Measurements from ENCODE around the gene SHC1. TPM values are rescaled to one million over a fixed set of nuclear protein-coding genes. Genes with fewer than 3 reads are reported as not detected.
A peak's percentile ranks its signal among the peaks of the same experiment; 100 is the strongest.

The SHC1 gene
- total RNA-seq, 2 donors from 2014 or later = 95.3 to 108 TPM

DNA sequence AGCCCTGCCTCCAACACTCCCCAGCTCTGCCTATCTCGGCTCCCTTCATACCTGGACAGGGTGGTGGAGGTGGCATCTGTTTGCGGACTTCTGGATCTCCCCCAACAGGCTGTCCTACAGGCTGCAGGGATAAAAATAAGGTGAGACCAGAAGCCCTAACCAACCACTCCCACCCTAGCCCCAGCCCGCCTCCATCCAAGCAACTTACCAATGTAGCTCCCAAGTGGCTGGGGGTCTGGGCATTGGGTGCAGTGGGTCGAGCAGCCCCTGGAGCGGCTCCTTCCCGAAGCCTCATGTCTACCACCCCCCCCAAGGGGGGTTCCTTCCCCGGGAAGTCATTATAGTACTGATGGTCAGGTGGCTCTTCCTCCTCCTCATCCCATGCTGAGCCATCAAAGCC, 4.4 kb downstream of the SHC1 start:
- ATAC-seq (no peak), DNase-seq (no peak)
- intact Hi-C loops (cut with DNase I, micrococcal nuclease) = loop anchor here in 1 of 2 donors (10.0 kb wide), 1 partner anchor 49 kb away; no protein-coding TSS in a partner anchor

DNA sequence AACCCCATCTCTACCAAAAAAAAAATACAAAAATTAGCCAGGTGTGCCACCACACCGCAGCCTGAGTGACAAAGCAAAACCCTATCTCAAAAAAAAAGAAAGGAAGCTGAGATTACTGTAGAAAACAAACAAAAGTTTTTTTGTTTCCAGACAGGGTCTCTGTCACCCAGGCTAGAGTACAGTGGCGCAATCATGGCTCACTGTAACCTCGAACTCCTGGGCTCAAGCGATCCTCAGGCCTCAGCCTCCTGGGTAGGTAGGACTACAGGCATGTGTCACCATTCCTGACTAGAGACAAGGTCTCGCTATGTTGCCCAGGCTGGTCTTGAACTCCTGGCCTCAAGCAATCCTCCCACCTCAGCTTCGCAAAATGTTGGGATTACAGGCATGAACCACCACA, 6.2 kb downstream of the SHC1 start:
- no peak for ATAC-seq
- DNase-seq = no peak
- intact Hi-C loops (cut with DNase I, micrococcal nuclease) = loop anchor here in 1 of 2 donors (10.0 kb wide), 1 partner anchor 50 kb away; no protein-coding TSS in a partner anchor

DNA sequence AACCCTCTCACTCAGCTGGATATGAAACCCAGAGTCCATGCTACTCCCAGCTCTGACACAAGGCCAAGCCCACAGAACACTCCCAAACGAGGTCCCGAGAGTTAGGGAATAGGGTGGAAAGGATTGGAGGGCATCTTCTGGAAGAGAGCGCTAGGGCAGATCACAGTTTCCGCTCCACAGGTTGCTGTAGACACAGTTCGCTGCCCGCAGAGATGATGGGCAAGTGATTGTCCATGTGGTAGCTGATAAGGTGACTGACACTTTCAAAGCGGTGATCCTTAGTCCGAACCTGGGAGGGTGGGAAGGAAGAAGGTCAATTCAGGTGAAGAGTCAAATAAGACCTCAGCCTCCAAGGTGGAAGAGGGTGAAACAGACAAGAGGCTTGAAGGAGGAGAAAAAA, 6.9 kb downstream of the SHC1 start:
- intact Hi-C loops (cut with DNase I, micrococcal nuclease) = loop anchor here in 1 of 2 donors (10.0 kb wide), 1 partner anchor 51 kb away; no protein-coding TSS in a partner anchor
- no peak for DNase-seq
- ATAC-seq = no peak

GRCh38 chr1:154962795-154963330, 7.7 kb downstream of the SHC1 start:
- intact Hi-C loops (cut with DNase I, micrococcal nuclease) = loop anchor here in 1 of 2 donors (10.0 kb wide), 1 partner anchor 52 kb away; no protein-coding TSS in a partner anchor
- DNase-seq = no peak
- no peak for ATAC-seq

GRCh38 chr1:154962156-154962749, 8.3 kb downstream of the SHC1 start:
- intact Hi-C loops (cut with DNase I, micrococcal nuclease) = loop anchor here in 1 of 2 donors (10.0 kb wide), 1 partner anchor 53 kb away; no protein-coding TSS in a partner anchor
- DNase-seq = peak in 1 of 2 donors; percentile 59
- peak; percentile 16 for ATAC-seq

GRCh38 chr1:154961207-154962155, 9.1 kb downstream of the SHC1 start, which contains the start of gene PYGO2:
Gene PYGO2, minus strand, starts transcription at chr1:154961782. Its CDS starts 206 bp downstream, at chr1:154961576.
- intact Hi-C loops (cut with DNase I, micrococcal nuclease) = loop anchor here in 1 of 2 donors (10.0 kb wide), 1 partner anchor 53 kb away; no protein-coding TSS in a partner anchor

GRCh38 chr1:154960446-154961136, 10.0 kb downstream of the SHC1 start:
- no peak for DNase-seq
- intact Hi-C loops (cut with DNase I, micrococcal nuclease) = loop anchor here in 1 of 2 donors (10.0 kb wide), 1 partner anchor 54 kb away; no protein-coding TSS in a partner anchor
- ATAC-seq = no peak

More at GRCh38 chr1:154961207-154962155, 9.1 kb downstream of the SHC1 start, which contains the start of gene PYGO2:
- ATAC-seq (peak; percentile 86), DNase-seq (peak; percentile 83 to 90)

DNA sequence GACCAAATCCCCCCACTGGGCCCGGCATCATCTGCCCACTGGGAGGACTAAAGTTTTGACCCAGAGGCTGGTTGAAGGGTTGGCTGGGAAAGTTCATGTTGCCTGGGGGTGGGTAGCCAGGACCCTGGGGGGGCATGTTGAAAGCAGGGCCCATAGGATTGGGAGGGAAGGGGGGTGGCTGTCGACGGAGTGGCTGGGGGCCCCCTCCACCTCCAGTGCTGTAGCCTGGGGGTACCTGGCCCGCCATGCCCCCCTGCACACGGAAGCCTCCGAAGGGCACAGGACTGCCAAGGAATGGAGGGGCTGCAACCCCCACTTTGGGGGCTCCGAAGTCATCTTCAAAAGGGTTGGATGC, 11.1 kb downstream of the SHC1 start:
- no peak for DNase-seq
- ATAC-seq = no peak
- intact Hi-C loops (cut with DNase I, micrococcal nuclease) = no loop called here

- ATAC-seq (no peak), DNase-seq (no peak)
- intact Hi-C loops (cut with DNase I, micrococcal nuclease) = no loop called here
Measured at GRCh38 chr1:154958681-154959425, 11.7 kb downstream of the SHC1 start.

DNA sequence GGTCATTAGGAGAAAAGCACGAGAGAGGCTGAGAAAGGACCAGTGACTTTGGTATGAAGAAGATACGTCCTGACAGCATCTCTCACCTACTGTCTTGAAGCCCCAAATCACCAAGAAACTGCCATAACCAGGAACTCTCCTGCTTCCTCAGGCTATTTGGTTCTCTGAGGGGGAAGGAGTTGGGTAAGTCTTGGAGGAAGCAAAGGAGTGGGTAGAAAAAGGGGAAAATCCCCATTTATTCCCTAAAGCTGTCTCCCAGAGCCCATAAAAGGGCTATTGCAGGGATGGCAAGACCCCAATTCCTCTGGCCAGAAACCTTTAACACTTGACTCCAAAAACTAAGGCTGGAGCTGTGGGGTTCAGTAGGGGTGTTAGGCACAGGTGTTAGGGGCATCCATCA, 12.5 kb downstream of the SHC1 start:
- ATAC-seq = no peak
- no peak for DNase-seq
- intact Hi-C loops (cut with DNase I, micrococcal nuclease) = no loop called here

- DNase-seq (no peak), ATAC-seq (no peak)
- intact Hi-C loops (cut with DNase I, micrococcal nuclease) = no loop called here
Measured at GRCh38 chr1:154957091-154957657, 13.4 kb downstream of the SHC1 start.

GRCh38 chr1:154956544-154956941, 14.0 kb downstream of the SHC1 start:
- intact Hi-C loops (cut with DNase I, micrococcal nuclease) = no loop called here
- ATAC-seq (no peak), DNase-seq (peak in 1 of 2 donors; percentile 56)

GRCh38 chr1:154955718-154956543, 14.6 kb downstream of the SHC1 start, which contains the start of gene PBXIP1:
Gene PBXIP1, minus strand, starts transcription at chr1:154956099. Its CDS starts 2,378 bp downstream, at chr1:154953721.
- ATAC-seq (peak; percentile 85), DNase-seq (peak; percentile 74 to 82)
- intact Hi-C loops (cut with DNase I, micrococcal nuclease) = no loop called here

GRCh38 chr1:154955039-154955717, 15.4 kb downstream of the SHC1 start:
- intact Hi-C loops (cut with DNase I, micrococcal nuclease) = no loop called here
- peak; percentile 59 to 81 for DNase-seq
- ATAC-seq = peak; percentile 47

- intact Hi-C loops (cut with DNase I, micrococcal nuclease) = no loop called here
- no peak for DNase-seq
- ATAC-seq = no peak
Measured at GRCh38 chr1:154954541-154954940, 16.0 kb downstream of the SHC1 start.

GRCh38 chr1:154953611-154954038, 16.9 kb downstream of the SHC1 start:
- intact Hi-C loops (cut with DNase I, micrococcal nuclease) = no loop called here
- DNase-seq (no peak), ATAC-seq (no peak)

All from left colon (tissue), 2 donors.